Measurements from ENCODE around the gene PTPRD. TPM values are rescaled to one million over a fixed set of nuclear protein-coding genes. Genes with fewer than 3 reads are reported as not detected.

Gene PTPRD
- total and polyA plus RNA-seq, 9 of the 15 experiments (the other 6 are each of a cell fraction or from before 2014, with no cell fraction given): 0.11 TPM; not detected in 8

GRCh38 chr9:10014889-10015288, 597.9 kb downstream of the PTPRD start (continued):
- TF ChIP-seq RBM34 (IDR thresholded peaks at IDR 0.05; ENCODE audit: borderline replicate concordance, insufficient read depth, low read length): no peak
- TF ChIP-seq KDM1A (IDR thresholded peaks at IDR 0.05): no peak
- no peak for TF ChIP-seq ZNF395 (CRISPR knock-in tag; IDR thresholded peaks at IDR 0.05)
- TF ChIP-seq ZBTB17 (CRISPR knock-in tag; IDR thresholded peaks at IDR 0.05): no peak
- TF ChIP-seq RFX5 (IDR thresholded peaks at IDR 0.05; ENCODE audit: low read depth, low read length): no peak
- no peak for TF ChIP-seq STAG1 (CRISPR knock-in tag; IDR thresholded peaks at IDR 0.05; ENCODE audit: borderline replicate concordance)
- TF ChIP-seq MAZ (CRISPR knock-in tag; conservative IDR thresholded peaks at IDR 0.05 in 1 of 2, IDR thresholded peaks at IDR 0.05 in 1 of 2): no peak
- no peak for TF ChIP-seq HEY1 (CRISPR knock-in tag; IDR thresholded peaks at IDR 0.05; ENCODE audit: borderline replicate concordance)
- no peak for TF ChIP-seq PHF8 (IDR thresholded peaks at IDR 0.05; ENCODE audit: borderline replicate concordance, low read length)

- WGBS (ENCODE audit: insufficient coverage, low coverage, missing lambda C conversion rate): 0% methylated on average over 3 of the region's 3 CpGs
- TF ChIP-seq CTCFL (IDR thresholded peaks at IDR 0.05; ENCODE audit: borderline replicate concordance, insufficient read depth, low read depth, low read length, poor library complexity, severe bottlenecking) (no peak), ATF1 (CRISPR knock-in tag; IDR thresholded peaks at IDR 0.05) (no peak), ATF1 (tag; IDR thresholded peaks at IDR 0.05) (no peak), ILK (tag; IDR thresholded peaks at IDR 0.05; ENCODE audit: borderline replicate concordance, low read depth) (no peak), DPF2 (IDR thresholded peaks at IDR 0.05) (no peak), ZNF282 (CRISPR knock-in tag; IDR thresholded peaks at IDR 0.05) (no peak), SRSF3 (IDR thresholded peaks at IDR 0.05; ENCODE audit: insufficient read depth, low read length) (no peak), JUND (IDR thresholded peaks at IDR 0.05; ENCODE audit: borderline replicate concordance, low read depth, low read length) (no peak), JUND (tag; IDR thresholded peaks at IDR 0.05; ENCODE audit: borderline replicate concordance, low read depth, low read length) (no peak)
- H3K4me3 ChIP-seq: no peak overlapping the region
- intact Hi-C loops (cut with micrococcal nuclease) (no loop called here), in situ Hi-C loops (cut with MboI) (no loop called here)
- ChIA-PET POLR2A (no interaction called here), CTCF (ENCODE audit: low intra/inter-chr PET ratio) (no interaction called here)
- H3K36me3 ChIP-seq (ENCODE audit: control insufficient read depth, insufficient read depth, low read length): no peaks in the 10 kb centered on the region
- no peaks in the 10 kb centered on the region for H3K79me2 ChIP-seq (ENCODE audit: control insufficient read depth, insufficient read depth, low read length)
- H4K20me1 ChIP-seq (replicated peaks; ENCODE audit: control insufficient read depth, insufficient read depth, low read length): no peaks in the 10 kb centered on the region
- H3K27ac ChIP-seq (ENCODE audit: extremely low read depth, low read depth, low read length): no peak overlapping the region
- H3K4me1 ChIP-seq (replicated peaks in 1 of 2; ENCODE audit: control insufficient read depth in 2 of 2, insufficient read depth in 2 of 2, low read length in 2 of 2): no peaks in the 10 kb centered on the region
- H2AFZ ChIP-seq (ENCODE audit: low read depth, low read length): no peak overlapping the region
- H3K9me3 ChIP-seq (replicated peaks; ENCODE audit: control insufficient read depth, insufficient read depth, low read depth, low read length): no peaks in the 10 kb centered on the region
- no peak overlapping the region for H3K4me2 ChIP-seq (ENCODE audit: insufficient read depth, low read length)
- no peak for FAIRE-seq
- BruUV-seq (replicated peaks): no TSS peak
- no peaks in the 10 kb centered on the region for H3K27me3 ChIP-seq (ENCODE audit: control insufficient read depth in 2 of 2, insufficient read depth in 2 of 2, low read length in 2 of 2)
- no peak for ATAC-seq
- no peak overlapping the region for H3K9ac ChIP-seq (ENCODE audit: insufficient read depth in 1 of 2, low read depth in 2 of 2, low read length in 2 of 2)
- no peaks in the 10 kb centered on the region for H3K9me1 ChIP-seq (ENCODE audit: control insufficient read depth, insufficient read depth, low read length)
- DNase-seq (ENCODE audit: extremely low read depth in 1 of 4, low spot score in 3 of 4): no peak
Observed at GRCh38 chr9:10009401-10009800, 603.4 kb downstream of the PTPRD start.
